Mammary epithelial cell (primary cell): ENCODE measurements around the gene EPB41L5.

Source experiments
- CTCF ChIP-seq, 2 donors: IDR thresholded peaks in 1 of 2; conservative IDR thresholded peaks in 1 of 2; 2 replicates each; pipeline ENCODE4 v1.5.1; 2011 to 2012; ENCODE audit warnings: inconsistent platforms in 2 of 2, low read length in 2 of 2, mild to moderate bottlenecking in 2 of 2, control low read depth in 1 of 2, low read depth in 1 of 2; ENCODE audit not compliant: insufficient read depth in 1 of 2; ENCODE audit errors: extremely low read depth in 1 of 2
- EZH2 ChIP-seq: IDR thresholded peaks from 2 replicates; pipeline ENCODE4 v1.6.1; 2012; ENCODE audit warnings: low read length, inconsistent platforms, borderline replicate concordance

GRCh38 chr2:120111193-120111592 is 98.3 kb downstream of the EPB41L5 start:
- no peak for TF ChIP-seq CTCF (conservative IDR thresholded peaks at IDR 0.05 in 1 of 2, IDR thresholded peaks at IDR 0.05 in 1 of 2; ENCODE audit: extremely low read depth in 1 of 2, insufficient read depth in 1 of 2, low read depth in 1 of 2, low read length in 2 of 2)
- TF ChIP-seq EZH2 = no peak
